Suprapubic skin (tissue), 4 donors: ENCODE data around the gene SPTA1. TPM values are rescaled to one million over a fixed set of nuclear protein-coding genes. Genes with fewer than 3 reads are reported as not detected.

Experiments
- DNase-seq, 2 donors: peaks; one replicate each; pipeline ENCODE4 v3.0.0-alpha.2; 2019; ENCODE audit warnings: low spot score in 2 of 2
- H3K27ac ChIP-seq: fragments of 200-600 bp; sonication (generic); one replicate; pipeline ENCODE4 v1.5.1; 2019
- H3K27me3 ChIP-seq: fragments of 200-600 bp; sonication (generic); one replicate; pipeline ENCODE4 v1.5.1; 2019
- H3K36me3 ChIP-seq: fragments of 200-600 bp; sonication (generic); one replicate; pipeline ENCODE4 v1.5.1; 2019
- H3K4me1 ChIP-seq: fragments of 200-600 bp; sonication (generic); one replicate; pipeline ENCODE4 v1.5.1; 2019
- H3K4me3 ChIP-seq: fragments of 200-600 bp; sonication (generic); one replicate; pipeline ENCODE4 v1.5.1; 2019; ENCODE audit warnings: mild to moderate bottlenecking
- H3K9me3 ChIP-seq: fragments of 200-600 bp; sonication (generic); one replicate; pipeline ENCODE4 v1.5.1; 2019
- EP300 ChIP-seq: sonication (generic); formaldehyde crosslinking; IDR thresholded peaks from one replicate; pipeline ENCODE4 v1.6.1; 2017; ENCODE audit warnings: antibody characterized with exemption
- POLR2A ChIP-seq, 2 donors: fragments of 450-650 bp; IDR thresholded peaks; one replicate each; pipeline ENCODE4 v1.6.1; 2017; ENCODE audit warnings: antibody characterized with exemption in 2 of 2, mild to moderate bottlenecking in 2 of 2, moderate library complexity in 2 of 2
- POLR2AphosphoS5 ChIP-seq, 3 donors: sonication (generic); formaldehyde crosslinking; IDR thresholded peaks; one replicate each; pipeline ENCODE4 v1.6.1; 2017; ENCODE audit warnings: antibody characterized with exemption in 3 of 3
- WGBS: methylation state at CpG from one replicate; pipeline ENCODE4 v1.1.5; 2018; 5-methylcytosine and 5-hydroxymethylcytosine counted together
- total RNA-seq, 4 donors: library from RNA; depleted of rRNA; stranded (reverse); fragments of >200 nt; gene quantifications; one replicate each; pipeline ENCODE4 v1.1.0, GENCODE V29; 2016
- TF ChIP-seq, protein P1 (sequence below), 2 donors: fragments of 200-600 bp in 1 of 2; fragments of 450-650 bp in 1 of 2; sonication (generic) in 1 of 2; IDR thresholded peaks; one replicate each; pipeline ENCODE4 v1.5.1; 2016 to 2019; ENCODE audit warnings: antibody characterized with exemption in 2 of 2, mild to moderate bottlenecking in 1 of 2, moderate library complexity in 1 of 2

SPTA1 gene
- total RNA-seq, 4 donors from 2014 or later, result 0.24 TPM; not detected in 3

DNA sequence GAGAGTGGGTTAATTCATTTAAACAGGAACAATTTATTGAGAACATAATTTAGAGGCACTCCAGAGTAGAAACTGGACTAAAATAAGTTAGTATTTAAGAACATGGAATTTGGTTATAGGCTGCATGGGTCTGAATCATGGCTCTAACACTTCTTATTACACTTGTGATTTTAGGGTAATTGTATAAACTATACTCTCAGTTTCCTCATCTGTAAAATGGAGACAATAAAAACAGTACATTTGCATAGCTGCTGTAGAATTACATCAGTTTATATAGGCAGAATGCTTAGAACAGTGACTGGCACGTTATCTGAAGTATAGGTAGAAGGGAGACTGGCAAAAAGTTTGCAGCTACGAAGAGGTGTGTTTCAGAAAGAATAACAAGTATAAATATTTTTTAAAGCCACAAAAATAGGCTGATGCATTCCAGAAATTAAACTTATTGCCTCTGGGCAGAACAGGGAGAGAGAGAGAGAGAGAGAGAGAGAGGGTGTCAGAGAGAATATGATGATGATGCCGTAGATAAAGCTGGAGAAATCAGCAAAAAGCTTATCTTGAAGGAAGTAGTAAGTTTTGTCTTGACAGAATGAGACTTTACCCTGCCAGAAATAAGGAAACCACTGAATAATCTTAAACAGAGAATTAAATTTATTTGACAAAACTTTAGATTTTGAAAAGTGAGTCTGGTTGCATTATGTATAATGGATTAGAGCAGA lies 42.2 kb upstream of the SPTA1 start:
- H3K36me3 ChIP-seq, result no peaks in the 10 kb centered on the region
- no peak for DNase-seq
- 32% methylated on average over 3 of the region's 3 CpGs for WGBS
- H3K27ac ChIP-seq, result no peak overlapping the region
- no peak overlapping the region for H3K4me3 ChIP-seq
- TF ChIP-seq EP300 (no peak), POLR2A (IDR thresholded peaks at IDR 0.05) (no peak), POLR2AphosphoS5 (IDR thresholded peaks at IDR 0.05) (no peak)
- TF ChIP-seq, protein P1, sequence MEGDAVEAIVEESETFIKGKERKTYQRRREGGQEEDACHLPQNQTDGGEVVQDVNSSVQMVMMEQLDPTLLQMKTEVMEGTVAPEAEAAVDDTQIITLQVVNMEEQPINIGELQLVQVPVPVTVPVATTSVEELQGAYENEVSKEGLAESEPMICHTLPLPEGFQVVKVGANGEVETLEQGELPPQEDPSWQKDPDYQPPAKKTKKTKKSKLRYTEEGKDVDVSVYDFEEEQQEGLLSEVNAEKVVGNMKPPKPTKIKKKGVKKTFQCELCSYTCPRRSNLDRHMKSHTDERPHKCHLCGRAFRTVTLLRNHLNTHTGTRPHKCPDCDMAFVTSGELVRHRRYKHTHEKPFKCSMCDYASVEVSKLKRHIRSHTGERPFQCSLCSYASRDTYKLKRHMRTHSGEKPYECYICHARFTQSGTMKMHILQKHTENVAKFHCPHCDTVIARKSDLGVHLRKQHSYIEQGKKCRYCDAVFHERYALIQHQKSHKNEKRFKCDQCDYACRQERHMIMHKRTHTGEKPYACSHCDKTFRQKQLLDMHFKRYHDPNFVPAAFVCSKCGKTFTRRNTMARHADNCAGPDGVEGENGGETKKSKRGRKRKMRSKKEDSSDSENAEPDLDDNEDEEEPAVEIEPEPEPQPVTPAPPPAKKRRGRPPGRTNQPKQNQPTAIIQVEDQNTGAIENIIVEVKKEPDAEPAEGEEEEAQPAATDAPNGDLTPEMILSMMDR (IDR thresholded peaks at IDR 0.05), result no peak
- H3K4me1 ChIP-seq, result no peaks in the 10 kb centered on the region
- no peaks in the 10 kb centered on the region for H3K9me3 ChIP-seq
- H3K27me3 ChIP-seq, result peaks cover 3% of the 10 kb centered on the region

DNA sequence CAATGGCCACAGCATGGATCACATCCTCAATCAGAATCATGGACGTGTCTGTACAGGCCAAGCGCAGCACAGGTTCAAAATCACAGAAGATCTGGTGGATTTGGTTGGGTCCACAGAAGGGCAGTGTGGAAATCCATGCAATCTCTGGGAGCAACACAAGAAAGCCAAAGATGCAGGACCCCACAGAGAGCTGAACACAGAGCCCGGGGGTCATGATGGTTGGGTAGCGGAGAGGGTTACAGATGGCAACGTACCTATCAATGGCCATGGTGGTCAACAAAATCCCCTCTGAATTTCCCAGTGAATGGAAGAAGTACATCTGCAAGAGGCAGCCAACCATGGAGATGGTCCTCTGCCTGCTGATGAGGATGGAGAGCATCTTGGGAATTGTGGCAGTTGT lies 37.9 kb upstream of the SPTA1 start:
- Histone ChIP-seq H3K9me3 (no peaks in the 10 kb centered on the region), H3K27ac (no peak overlapping the region), H3K4me1 (no peaks in the 10 kb centered on the region), H3K36me3 (no peaks in the 10 kb centered on the region), H3K27me3 (no peaks in the 10 kb centered on the region), H3K4me3 (no peak overlapping the region)
- 99% methylated on average over 5 of the region's 5 CpGs for WGBS
- DNase-seq, result no peak
- TF ChIP-seq EP300 (no peak), POLR2A (IDR thresholded peaks at IDR 0.05) (no peak), POLR2AphosphoS5 (IDR thresholded peaks at IDR 0.05) (no peak)
- TF ChIP-seq, protein P1 (IDR thresholded peaks at IDR 0.05), result no peak

DNA sequence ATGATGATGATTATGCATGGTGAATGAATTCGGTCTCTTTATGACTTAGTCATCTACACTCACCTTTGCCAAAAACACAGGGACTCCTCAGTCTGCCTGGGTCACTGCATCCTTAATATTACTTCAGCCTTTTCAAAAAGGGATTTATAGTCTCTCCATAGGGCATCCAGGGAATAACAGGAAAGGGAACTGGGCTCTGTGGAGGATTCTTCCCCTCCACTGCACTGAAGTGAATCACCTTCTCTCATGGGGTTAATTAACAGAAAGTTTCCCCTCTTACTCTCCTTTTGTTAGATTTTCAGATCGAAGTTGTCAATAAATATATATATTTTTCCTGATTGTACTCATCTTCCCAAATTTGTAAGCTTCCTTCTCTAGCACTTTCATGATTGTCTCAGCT lies 34.1 kb upstream of the SPTA1 start, which contains the start of gene OR6K3:
Gene OR6K3 (minus strand): TSS at position 101 of the 400 bp plus-strand sequence. CDS start 2,605 bp downstream, outside the sequence.
- Histone ChIP-seq H3K9me3 (no peaks in the 10 kb centered on the region), H3K27me3 (no peaks in the 10 kb centered on the region), H3K4me1 (no peaks in the 10 kb centered on the region), H3K27ac (no peak within 1 kb of the TSS), H3K4me3 (no peak within 1 kb of the TSS), H3K36me3 (no peaks in the 10 kb centered on the region)
- WGBS, result 86% methylated on average over 2 of the region's 2 CpGs
- no peak for DNase-seq
- no peak for TF ChIP-seq EP300

DNA sequence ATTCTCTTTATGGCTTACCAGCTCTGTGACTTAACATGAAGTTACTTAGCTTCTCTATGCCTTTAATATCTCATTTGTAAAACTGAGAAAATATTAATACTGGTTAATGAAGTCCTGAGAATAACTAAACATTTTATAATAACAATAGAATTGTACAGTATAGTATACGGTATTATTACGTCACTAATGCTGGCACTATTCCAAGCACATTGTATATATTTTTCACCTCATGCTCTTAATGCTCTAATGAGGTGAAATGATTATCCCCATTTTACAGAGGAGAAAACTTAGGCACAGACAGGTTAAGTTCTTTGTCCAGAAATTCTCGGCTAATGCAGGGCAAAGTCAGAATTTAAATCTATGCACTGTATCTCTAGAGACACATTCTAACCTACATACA lies 33.1 kb upstream of the SPTA1 start:
- TF ChIP-seq, protein P1 (IDR thresholded peaks at IDR 0.05), result no peak
- TF ChIP-seq POLR2AphosphoS5 (IDR thresholded peaks at IDR 0.05), result no peak
- no peak for TF ChIP-seq POLR2A (IDR thresholded peaks at IDR 0.05)
- TF ChIP-seq EP300, result no peak
- H3K27me3 ChIP-seq, result no peaks in the 10 kb centered on the region
- H3K9me3 ChIP-seq, result no peaks in the 10 kb centered on the region
- no peaks in the 10 kb centered on the region for H3K36me3 ChIP-seq
- no peak overlapping the region for H3K4me3 ChIP-seq
- H3K4me1 ChIP-seq, result no peaks in the 10 kb centered on the region
- DNase-seq, result no peak
- WGBS, result 52% methylated on average over 3 of the region's 3 CpGs
- H3K27ac ChIP-seq, result no peak overlapping the region

DNA sequence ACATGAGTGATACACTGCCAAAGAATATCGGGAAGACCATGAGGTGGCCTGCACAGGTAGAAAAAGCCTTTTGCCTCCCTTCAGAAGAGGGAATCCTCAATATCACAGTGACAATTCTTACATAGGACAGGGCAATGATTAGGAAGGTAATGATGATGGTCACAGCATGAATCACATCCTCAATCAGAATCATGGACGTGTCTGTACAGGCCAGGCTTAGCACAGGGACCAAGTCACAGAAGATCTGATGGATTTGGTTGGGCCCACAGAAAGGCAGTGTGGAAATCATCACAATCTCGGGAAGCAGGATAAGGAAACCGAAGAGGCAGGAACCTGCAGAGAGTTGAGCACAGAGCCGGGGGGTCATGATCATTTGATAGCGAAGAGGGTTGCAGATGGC lies 30.8 kb upstream of the SPTA1 start:
- no peaks in the 10 kb centered on the region for H3K36me3 ChIP-seq
- TF ChIP-seq EP300 (no peak), POLR2A (IDR thresholded peaks at IDR 0.05) (no peak)
- TF ChIP-seq, protein P1 (IDR thresholded peaks at IDR 0.05), result no peak
- no peak overlapping the region for H3K27ac ChIP-seq
- no peak for DNase-seq
- no peaks in the 10 kb centered on the region for H3K9me3 ChIP-seq
- no peaks in the 10 kb centered on the region for H3K27me3 ChIP-seq
- H3K4me3 ChIP-seq, result no peak overlapping the region
- H3K4me1 ChIP-seq, result no peaks in the 10 kb centered on the region
- 91% methylated on average over 6 of the region's 6 CpGs for WGBS
